Measurements from ENCODE around the gene ZMAT3.
A peak's percentile ranks its signal among the peaks of the same experiment; 100 is the strongest.

Gene ZMAT3

DNA sequence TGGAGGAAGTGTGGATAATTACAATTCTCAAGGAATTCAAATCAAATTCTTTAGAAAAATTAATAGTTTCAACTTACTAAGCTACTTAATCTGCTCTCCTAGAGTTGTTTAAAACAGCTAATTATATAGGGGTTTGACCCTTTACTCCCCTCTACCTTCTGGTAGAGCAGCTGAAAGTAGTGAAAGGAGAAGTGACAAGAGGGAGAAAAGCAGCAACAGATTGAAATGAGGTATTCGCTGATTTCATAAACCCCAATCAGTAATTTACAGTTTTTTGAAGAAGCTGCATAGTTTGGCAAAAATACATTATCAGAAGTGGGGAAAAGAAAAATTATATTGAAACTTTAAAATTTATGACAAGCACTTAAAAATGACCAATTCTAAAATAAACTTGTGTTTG lies 52.8 kb downstream of the ZMAT3 start:
- POLR2A ChIA-PET: no interaction called here
- TF ChIP-seq, protein P1, sequence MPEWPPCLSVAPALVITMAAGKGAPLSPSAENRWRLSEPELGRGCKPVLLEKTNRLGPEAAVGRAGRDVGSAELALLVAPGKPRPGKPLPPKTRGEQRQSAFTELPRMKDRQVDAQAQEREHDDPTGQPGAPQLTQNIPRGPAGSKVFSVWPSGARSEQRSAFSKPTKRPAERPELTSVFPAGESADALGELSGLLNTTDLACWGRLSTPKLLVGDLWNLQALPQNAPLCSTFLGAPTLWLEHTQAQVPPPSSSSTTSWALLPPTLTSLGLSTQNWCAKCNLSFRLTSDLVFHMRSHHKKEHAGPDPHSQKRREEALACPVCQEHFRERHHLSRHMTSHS (tag by site-specific recombination; IDR thresholded peaks at IDR 0.05): no peak
- TF ChIP-seq PRDM1 (tag by site-specific recombination; IDR thresholded peaks at IDR 0.05): peak; percentile 49; the same call in 1 of the 2 replicates

DNA sequence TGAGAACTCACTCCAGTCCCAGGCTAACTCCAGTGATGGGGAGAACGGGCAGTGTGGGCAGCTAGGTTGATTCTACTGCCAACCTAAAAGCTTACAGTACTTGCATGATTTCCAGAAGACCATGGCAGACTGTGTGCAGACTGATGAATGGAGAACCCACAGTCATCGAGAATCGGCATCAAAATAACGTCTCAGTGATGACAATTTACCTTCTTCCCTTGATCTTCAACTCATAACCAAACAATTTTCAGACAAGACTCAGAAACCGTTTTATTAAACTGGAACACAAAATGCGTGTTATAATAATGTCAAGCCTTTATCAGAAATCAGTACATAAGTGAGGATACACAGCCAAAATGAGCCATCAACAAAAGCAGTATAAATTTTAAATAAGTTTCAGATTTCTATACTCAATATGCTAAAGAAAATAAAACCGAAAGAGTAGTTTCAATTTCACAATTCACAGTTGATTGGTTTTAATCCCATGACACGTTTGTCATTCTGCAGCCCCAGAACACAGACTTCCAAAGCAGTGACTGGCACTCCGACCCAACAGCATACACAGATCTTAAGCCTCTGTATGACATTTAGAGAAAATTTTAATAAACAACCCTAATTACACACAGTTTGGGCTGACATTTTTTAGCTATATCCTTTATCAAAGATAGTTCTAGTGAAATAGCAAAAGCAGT lies 54.5 kb downstream of the ZMAT3 start:
- TF ChIP-seq, protein P2, sequence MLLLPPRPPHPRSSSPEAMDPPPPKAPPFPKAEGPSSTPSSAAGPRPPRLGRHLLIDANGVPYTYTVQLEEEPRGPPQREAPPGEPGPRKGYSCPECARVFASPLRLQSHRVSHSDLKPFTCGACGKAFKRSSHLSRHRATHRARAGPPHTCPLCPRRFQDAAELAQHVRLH (tag by site-specific recombination; IDR thresholded peaks at IDR 0.05): no peak
- no peak for TF ChIP-seq ZNF785 (tag by site-specific recombination; IDR thresholded peaks at IDR 0.05)
- TF ChIP-seq, protein P3, sequence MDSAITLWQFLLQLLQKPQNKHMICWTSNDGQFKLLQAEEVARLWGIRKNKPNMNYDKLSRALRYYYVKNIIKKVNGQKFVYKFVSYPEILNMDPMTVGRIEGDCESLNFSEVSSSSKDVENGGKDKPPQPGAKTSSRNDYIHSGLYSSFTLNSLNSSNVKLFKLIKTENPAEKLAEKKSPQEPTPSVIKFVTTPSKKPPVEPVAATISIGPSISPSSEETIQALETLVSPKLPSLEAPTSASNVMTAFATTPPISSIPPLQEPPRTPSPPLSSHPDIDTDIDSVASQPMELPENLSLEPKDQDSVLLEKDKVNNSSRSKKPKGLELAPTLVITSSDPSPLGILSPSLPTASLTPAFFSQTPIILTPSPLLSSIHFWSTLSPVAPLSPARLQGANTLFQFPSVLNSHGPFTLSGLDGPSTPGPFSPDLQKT (IDR thresholded peaks at IDR 0.05; ENCODE audit: borderline replicate concordance, low read depth, low read length): no peak
- no peak for TF ChIP-seq ZNF221 (tag by site-specific recombination; IDR thresholded peaks at IDR 0.05; ENCODE audit: borderline replicate concordance)
- no peak for TF ChIP-seq WT1 (tag by site-specific recombination; IDR thresholded peaks at IDR 0.05)
- no peak for TF ChIP-seq TRIM28 (IDR thresholded peaks at IDR 0.05; ENCODE audit: borderline replicate concordance, low read length)
- TF ChIP-seq ZBTB48 (tag by site-specific recombination; IDR thresholded peaks at IDR 0.05): no peak
- TF ChIP-seq ZNF354C (tag by site-specific recombination; IDR thresholded peaks at IDR 0.05; ENCODE audit: borderline replicate concordance, low read depth): no peak
- TF ChIP-seq KLF16 (tag by site-specific recombination; IDR thresholded peaks at IDR 0.05): no peak
- Histone ChIP-seq H3K4me3 (ENCODE audit: low read depth, low read length) (no peak overlapping the region), H3K4me1 (ENCODE audit: control insufficient read depth, insufficient read depth, low read length) (no peaks in the 10 kb centered on the region), H3K36me3 (ENCODE audit: control insufficient read depth in 2 of 2, insufficient read depth in 1 of 2, low read length in 2 of 2) (peaks cover 0 to 3% of the 10 kb centered on the region in 2 experiments; a peak in 1 of 3 replicates), H3K27ac (ENCODE audit: extremely low read depth, low read depth, low read length) (no peak overlapping the region), H3K9me3 (ENCODE audit: control insufficient read depth, insufficient read depth, low read depth, low read length) (no peaks in the 10 kb centered on the region)
- ChIA-PET POLR2A (no interaction called here), CTCF (interaction anchor here (0.6 kb wide), 1 partner anchor 51 kb away, joined by 4 read pairs; no protein-coding TSS in a partner anchor)

More for the DNA sequence above, 52.8 kb downstream of the ZMAT3 start:
- Histone ChIP-seq H3K27ac (ENCODE audit: extremely low read depth, low read depth, low read length) (no peak overlapping the region), H3K4me1 (ENCODE audit: control insufficient read depth, insufficient read depth, low read length) (no peaks in the 10 kb centered on the region), H3K4me3 (ENCODE audit: low read depth, low read length) (no peak overlapping the region), H3K9me3 (ENCODE audit: control insufficient read depth, insufficient read depth, low read depth, low read length) (no peaks in the 10 kb centered on the region), H3K36me3 (ENCODE audit: control insufficient read depth in 2 of 2, insufficient read depth in 1 of 2, low read length in 2 of 2) (peaks cover 0 to 3% of the 10 kb centered on the region in 2 experiments; a peak in 1 of 3 replicates)
- CTCF ChIA-PET: interaction anchor here (0.6 to 2.0 kb wide), 3 partner anchors 84 to 302 kb away, joined by 3 to 8 read pairs (median 4); no protein-coding TSS in a partner anchor

DNA sequence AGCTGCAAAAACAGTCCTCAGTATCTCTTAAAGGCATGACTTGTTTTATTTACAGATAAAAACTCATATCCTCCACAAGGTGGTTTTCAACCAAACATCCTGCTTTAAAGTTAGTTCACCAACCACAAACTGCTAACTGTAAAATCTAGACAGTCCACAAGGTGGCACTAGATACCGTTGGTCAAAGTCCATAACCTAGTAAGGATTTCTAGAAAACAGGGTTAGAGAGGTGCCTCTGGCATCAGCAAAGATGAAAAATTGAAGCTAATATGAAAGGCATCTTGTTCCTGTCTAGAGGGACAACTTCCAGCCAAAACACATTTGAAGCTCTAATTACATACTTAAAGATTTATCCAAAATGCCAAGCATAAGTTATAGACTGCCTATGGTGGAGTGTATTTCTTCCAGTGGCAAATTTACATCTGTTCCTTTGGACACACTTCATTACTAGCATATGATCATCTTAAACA lies 56.0 kb downstream of the ZMAT3 start:
- no peaks in the 10 kb centered on the region for H3K4me1 ChIP-seq (ENCODE audit: control insufficient read depth, insufficient read depth, low read length)
- no peak overlapping the region for H3K27ac ChIP-seq (ENCODE audit: extremely low read depth, low read depth, low read length)
- ChIA-PET POLR2A (no interaction called here), CTCF (interaction anchor here (0.5 to 1.7 kb wide), 40 partner anchors 9 to 545 kb away, joined by 3 to 27 read pairs (median 4); no protein-coding TSS in a partner anchor)
- H3K4me3 ChIP-seq (ENCODE audit: low read depth, low read length): no peak overlapping the region
- TF ChIP-seq ZNF654 (tag by site-specific recombination; IDR thresholded peaks at IDR 0.05; ENCODE audit: low read depth) (peak; percentile 77), OVOL3 (tag by site-specific recombination; IDR thresholded peaks at IDR 0.05) (no peak), ZNF660 (tag by site-specific recombination; IDR thresholded peaks at IDR 0.05) (0 out of 2 replicates have a peak, but pooled peaks have one; percentile 11), ZNF768 (tag by site-specific recombination; IDR thresholded peaks at IDR 0.05) (no peak)
- TF ChIP-seq, protein P4, sequence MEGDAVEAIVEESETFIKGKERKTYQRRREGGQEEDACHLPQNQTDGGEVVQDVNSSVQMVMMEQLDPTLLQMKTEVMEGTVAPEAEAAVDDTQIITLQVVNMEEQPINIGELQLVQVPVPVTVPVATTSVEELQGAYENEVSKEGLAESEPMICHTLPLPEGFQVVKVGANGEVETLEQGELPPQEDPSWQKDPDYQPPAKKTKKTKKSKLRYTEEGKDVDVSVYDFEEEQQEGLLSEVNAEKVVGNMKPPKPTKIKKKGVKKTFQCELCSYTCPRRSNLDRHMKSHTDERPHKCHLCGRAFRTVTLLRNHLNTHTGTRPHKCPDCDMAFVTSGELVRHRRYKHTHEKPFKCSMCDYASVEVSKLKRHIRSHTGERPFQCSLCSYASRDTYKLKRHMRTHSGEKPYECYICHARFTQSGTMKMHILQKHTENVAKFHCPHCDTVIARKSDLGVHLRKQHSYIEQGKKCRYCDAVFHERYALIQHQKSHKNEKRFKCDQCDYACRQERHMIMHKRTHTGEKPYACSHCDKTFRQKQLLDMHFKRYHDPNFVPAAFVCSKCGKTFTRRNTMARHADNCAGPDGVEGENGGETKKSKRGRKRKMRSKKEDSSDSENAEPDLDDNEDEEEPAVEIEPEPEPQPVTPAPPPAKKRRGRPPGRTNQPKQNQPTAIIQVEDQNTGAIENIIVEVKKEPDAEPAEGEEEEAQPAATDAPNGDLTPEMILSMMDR (tag by site-specific recombination; IDR thresholded peaks at IDR 0.05): peak; percentile 40; the same call in 1 of the 2 replicates
- no peaks in the 10 kb centered on the region for H3K9me3 ChIP-seq (ENCODE audit: control insufficient read depth, insufficient read depth, low read depth, low read length)
- H3K36me3 ChIP-seq (ENCODE audit: control insufficient read depth in 2 of 2, insufficient read depth in 1 of 2, low read length in 2 of 2): peaks cover 0 to 3% of the 10 kb centered on the region in 2 experiments; a peak in 1 of 3 replicates

Data from HEK293 (cell line).